Suppressor macrophage treated with lipopolysaccharide for 4 hours (primary cell): ENCODE measurements around the gene HSPA1A.
"Not testable (repeated sequence)": the region's sequence is repeated elsewhere in the genome, so short reads cannot be mapped to it uniquely, and the experiment has no call there.

Source experiments
- DNase-seq: peaks from one replicate; pipeline ENCODE4 v3.0.0-alpha.2; 2020

HSPA1A gene

DNA sequence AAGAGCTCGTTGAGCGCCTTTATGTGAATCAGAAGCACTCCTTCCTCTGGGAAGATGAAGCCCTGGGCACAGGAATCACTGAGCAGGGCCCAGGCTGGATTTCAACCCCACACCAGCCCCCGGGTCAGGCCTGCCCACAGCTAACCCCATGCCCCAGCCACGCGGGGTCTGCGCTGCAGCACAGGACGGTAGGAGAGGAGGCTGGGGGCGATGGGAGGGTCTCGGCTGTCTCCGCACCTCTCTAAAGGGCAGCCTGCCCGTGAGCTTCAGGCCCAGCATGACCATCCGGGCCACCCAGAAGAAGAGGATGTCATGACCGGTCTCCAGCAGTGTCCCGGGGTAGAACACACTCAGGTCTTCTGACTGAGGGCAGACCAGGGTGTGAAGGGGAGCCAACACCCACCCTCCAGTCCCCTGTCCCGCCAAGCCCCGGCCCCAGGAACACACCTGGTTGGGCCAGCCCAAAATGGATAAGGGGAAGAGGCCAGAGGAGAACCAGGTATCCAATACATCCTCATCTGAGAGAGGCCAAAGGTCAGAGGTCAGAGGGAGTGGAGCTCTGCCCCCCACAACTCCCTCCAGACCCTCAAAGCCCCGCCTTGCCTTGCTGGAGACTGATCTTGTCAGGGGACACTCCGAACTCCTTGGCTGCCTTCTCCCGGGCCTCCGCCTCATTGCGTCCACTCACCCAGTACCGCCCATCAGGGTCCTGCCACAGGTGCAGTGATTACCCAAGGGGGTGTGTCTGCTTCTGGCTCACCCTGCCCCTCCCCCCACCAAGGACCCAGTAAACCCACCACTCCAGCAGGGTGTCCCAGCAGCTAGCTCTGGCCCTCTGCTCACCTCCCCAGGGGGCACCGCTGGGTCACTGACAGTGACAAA, 33.9 kb upstream of the HSPA1A start:
- no peak for DNase-seq

- no peak for DNase-seq
Observed at GRCh38 chr6:31782126-31782855, 33.1 kb upstream of the HSPA1A start.

GRCh38 chr6:31784098-31784925, 31.0 kb upstream of the HSPA1A start:
- DNase-seq: no peak

GRCh38 chr6:31785475-31785874, 29.9 kb upstream of the HSPA1A start:
- DNase-seq: no peak

GRCh38 chr6:31791324-31792089, 23.8 kb upstream of the HSPA1A start:
- DNase-seq: no peak

GRCh38 chr6:31792090-31792374, 23.3 kb upstream of the HSPA1A start:
- DNase-seq: no peak

DNA sequence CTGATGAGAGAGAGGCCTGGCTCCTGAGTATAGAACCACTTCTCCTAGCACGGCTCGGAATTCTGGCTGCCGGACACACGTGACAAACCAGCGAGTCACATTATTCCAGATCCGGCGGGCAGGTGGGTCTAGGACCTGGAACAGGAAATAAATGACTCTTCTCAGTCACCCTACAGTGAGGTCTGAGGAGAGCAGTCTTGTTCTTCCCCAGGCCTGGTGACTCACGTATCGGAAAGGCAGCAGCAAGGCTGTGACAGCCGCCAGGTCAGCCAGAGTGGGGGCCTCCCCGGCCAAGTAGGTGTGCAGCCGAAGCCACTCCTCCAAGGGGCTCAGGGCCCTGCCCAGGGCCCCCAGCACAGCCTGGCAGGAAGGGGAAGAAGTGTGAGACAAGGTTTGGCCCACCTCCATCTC, 22.6 kb upstream of the HSPA1A start:
- no peak for DNase-seq

DNA sequence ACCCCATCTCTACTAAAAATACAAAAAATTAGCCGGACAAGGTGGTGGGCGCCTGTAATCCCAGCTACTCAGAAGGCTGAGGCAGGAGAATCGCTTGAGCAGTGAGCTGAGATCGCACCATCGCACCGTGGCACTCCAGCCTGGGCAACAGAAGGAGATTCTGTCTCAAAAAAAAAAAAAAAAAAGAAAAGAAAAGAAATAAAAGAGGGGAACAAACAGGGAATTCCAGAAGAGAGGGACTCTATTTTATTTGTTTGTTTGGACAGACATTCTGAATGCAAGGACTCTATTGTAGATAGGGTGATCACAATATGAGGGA, 21.5 kb upstream of the HSPA1A start:
- DNase-seq: not testable (repeated sequence)

GRCh38 chr6:31794294-31794865, 21.0 kb upstream of the HSPA1A start:
- DNase-seq: no peak

- no peak for DNase-seq
Observed at GRCh38 chr6:31794866-31795615, 20.3 kb upstream of the HSPA1A start.

GRCh38 chr6:31795616-31796298, 19.6 kb upstream of the HSPA1A start, which contains the start of gene VARS1:
VARS1 (minus strand) TSS chr6:31795752; CDS start chr6:31795217, 535 bp downstream.
- peak; percentile 98 for DNase-seq

GRCh38 chr6:31796993-31797385, 18.4 kb upstream of the HSPA1A start:
- no peak for DNase-seq

DNA sequence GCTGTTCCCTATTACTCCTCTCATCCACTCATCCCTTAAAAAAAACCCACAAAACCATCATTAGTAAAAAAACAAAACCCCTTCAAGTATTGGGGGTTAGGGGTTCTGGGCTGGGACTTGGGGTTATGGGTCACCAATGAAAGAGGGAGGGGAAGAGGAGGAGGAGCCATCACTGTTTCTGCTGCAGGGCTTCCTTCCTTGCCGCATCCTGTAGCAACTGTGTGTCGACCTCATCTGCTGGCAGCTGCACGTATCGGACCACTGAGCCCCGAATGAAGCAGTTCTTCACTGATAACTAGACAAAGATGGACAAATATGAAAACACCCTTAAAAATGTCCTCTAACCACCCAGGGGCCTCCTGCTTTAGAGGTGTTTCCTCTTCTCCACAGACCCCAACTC, 17.8 kb upstream of the HSPA1A start:
- no peak for DNase-seq

DNA sequence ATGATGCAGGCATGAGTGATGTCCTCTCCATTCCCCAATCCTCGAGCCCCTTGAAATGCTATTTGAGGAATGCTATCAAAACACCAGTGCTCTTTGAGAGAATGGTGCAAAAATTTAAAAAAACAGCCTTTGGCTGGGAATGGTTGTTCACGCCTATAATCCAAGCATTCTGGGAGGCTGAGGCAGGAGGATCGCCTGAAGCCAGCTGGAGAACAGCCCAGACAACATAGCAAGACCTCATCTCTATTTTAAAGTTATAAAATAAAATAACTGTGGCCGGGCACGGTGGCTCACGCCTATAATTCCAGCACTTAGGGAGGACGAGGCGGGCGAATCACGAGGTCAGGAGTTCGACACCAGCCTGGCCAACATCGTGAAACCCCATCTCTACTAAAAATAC, 15.6 kb upstream of the HSPA1A start:
- DNase-seq: no peak

DNA sequence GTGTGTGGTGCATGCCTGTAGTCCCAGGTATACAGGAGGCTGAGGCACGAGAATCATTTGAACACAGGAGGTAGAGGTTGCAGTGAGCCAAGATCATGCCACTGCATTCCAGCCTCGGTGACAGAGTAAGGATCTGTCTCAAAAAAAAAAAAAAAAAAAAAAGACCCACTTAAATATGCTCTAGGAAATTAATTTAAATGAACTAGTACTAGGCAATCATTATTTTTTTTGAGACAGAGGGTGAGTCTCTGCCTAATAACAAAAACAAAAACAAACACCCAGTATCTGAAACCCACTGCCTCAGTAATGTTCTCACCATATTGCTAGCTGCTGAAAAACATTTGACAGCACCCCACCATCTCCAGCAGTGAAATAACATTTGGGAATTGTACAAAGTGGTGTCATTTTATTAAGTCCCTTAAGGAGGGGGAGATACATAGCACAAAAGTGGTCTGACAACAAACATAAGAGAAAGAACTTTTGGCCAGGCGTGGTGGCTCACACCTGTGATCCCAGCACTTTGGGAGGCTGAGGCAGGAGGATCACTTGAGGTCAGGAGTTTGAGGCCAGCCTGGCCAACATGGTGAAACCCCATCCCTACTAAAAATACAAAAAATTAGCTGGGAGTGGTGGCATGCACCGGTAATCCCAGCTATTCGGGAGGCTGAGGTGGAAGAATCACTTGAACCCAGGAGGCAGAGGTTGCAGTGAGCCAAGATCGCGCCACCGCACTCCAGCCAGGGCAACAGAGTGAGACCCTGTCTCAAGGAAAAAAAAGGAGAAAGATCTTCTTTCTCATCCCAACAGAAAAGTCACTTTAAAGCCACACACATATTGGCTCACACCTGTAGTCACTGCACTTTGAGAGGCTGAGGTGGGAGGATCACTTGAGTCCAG, 14.1 kb upstream of the HSPA1A start:
- DNase-seq: not testable (repeated sequence)

DNA sequence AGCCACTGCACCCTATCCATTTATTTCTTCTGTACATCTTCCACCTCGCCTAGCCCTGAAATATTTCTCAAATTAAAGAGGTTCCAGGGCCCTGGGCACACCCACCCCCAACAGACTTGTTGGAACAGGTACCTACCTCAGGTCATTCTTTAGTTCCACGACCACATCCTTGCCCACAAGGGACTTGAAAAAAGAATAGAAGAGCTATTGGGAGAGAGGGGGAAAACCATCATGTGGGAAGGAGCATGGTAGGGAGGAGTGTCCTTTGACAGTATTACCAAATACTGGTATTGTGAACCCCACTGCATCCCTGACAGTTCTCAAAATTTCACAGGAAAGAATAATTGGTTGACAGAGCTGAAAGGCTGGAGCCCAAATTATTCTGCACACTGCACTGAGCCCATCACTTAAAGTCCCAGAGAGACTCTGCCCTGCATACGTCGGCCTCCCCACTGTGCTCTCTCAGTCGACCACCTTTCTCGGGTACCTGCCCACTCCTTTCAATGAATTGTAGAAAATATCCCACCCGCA, 9.3 kb upstream of the HSPA1A start:
- DNase-seq: no peak

DNA sequence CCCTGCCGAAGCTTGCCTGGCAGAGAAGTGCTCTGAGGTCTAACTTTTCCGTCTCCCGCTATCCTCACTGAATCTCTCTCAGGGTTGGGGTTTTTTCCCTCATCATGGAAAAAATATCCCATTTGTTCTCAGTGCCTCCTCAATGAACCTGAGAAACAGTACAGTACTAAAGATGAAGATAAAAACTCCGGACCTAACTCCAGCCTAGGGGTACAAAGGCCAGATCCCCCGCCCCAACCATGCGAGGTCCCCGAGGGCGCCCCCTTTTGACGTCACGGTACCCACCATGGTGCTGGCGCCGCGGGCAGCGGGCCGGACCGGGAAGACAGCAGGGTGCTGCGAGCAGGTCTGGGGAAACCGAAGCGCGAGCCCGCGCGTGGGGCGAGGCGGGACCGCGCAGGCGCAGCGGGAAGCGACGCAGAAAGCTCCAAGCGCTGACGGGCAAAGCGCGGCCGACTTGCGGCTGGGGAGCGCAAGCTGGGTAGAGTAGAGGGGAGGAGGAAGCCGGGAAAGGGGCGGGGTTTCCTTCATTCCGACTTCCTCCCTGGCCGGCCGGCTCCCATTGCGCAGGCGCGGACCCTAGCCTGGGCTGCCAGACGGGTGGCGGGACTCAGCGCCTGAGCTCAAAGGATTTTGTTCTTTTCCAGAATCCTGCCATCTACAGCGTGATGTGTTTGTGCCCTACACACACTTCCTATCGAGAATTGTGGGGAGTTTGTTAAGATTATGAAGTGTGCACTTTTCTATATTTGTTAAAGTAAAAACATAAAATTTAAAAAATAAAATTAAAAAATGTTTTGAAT, 8.7 kb upstream of the HSPA1A start, which contains the start of gene LSM2:
Gene LSM2 (minus strand): TSS at position 497 of the 803 bp plus-strand sequence. CDS start 209 bp downstream, at position 288.
- peak; percentile 99 for DNase-seq

GRCh38 chr6:31808599-31808998, 6.7 kb upstream of the HSPA1A start:
- DNase-seq: not testable (repeated sequence)

DNA sequence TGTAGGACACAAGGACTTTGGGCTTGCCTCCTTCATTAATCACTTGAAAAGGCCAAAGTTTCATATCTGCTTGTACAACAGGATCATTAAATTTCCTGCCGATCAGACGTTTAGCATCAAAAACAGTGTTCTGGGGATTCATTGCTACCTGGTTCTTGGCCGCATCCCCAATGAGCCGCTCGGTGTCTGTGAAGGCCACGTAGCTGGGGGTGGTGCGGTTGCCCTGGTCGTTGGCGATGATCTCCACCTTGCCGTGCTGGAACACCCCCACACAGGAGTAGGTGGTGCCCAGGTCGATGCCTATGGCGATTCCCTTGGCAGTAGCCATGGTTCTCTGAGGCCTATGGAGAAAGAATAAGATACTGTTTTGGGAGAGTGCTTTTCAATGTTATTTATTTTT, 3.7 kb upstream of the HSPA1A start:
- DNase-seq: no peak
